Erythroblast (primary cell): ENCODE data around the gene BCL2.

ENCODE experiments used
- GATA1 ChIP-seq: IDR thresholded peaks from 2 replicates; pipeline ENCODE4 v1.6.1; 2011; ENCODE audit warnings: low read depth, mild to moderate bottlenecking, control low read depth, low read length, moderate library complexity
- POLR2A ChIP-seq: IDR thresholded peaks from 2 replicates; pipeline ENCODE4 v1.6.1; 2011; ENCODE audit warnings: mild to moderate bottlenecking, low read length

DNA sequence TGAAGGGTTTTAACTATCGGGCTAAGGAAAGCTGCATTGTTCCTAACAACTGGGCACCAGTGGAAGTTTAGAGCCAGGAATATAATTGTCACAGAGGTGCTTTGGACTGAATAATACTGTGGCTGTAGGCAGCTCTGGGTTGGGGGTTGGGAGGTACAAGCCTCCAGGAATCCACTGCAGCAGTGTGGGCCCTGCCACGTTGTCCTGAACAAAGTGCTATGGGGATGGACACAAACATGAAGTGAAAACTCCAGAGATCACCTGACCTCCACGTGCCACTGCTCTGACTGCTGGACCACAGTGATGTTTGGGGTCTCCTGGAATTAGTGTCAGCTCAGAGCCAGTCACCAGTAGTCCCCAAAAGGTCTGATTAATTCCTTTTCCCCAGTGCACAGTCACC, 110.9 kb downstream of the BCL2 start:
- TF ChIP-seq POLR2A (no peak), GATA1 (no peak)
